Measurements from ENCODE around the gene IMPDH1.

DNA sequence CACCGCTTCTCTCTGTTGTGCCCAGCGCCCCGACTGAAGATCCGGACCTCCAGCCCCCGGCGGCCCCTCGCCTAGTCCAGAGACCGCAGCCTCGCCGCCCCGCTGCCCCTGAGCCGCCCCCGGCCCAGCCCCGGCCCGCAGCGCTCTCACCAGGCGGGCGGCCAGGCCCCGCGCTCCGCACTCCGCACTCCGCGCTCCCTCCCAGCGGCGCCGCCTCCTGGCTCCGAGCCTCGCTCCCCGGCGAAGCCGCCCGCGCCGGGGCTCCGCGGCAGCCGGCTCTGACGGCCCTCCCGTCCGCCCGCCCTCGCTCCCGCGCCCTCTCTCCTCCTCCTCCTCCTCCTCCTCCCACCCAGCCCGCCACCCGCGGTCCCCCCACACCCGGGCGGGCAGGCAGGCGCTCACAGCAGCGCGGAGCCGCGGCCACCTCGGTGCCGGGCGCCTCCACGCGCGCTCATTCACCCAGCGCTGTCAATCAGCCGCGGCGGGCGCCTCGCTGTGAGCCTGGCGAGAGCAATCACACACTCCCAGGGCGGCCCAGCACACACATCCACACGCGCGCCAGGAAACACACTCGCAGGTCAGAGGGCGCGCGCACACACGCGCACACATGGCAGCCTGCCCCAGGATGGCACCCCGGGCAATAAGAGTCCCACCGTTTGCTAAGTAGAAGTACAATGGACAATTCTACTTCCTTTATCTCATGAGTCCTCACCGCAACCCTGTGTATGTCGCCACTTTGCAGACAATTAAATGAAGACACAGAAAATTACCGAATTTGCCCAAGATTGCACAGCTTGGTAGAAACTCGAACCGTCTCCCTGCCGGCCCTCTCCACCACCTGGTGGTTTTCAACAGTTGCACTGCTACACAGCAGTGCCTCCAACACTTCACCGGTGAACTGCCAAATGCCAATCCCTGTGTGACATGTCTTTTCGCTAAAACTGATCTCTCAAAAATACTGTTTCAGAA, 48.1 kb downstream of the IMPDH1 start, which contains the start of gene PRRT4:
- no peak; the same call in 1 of the 2 replicates for TF ChIP-seq POLR2AphosphoS5 (IDR thresholded peaks at IDR 0.05; ENCODE audit: borderline replicate concordance, low read depth, low read length)
- no peak for TF ChIP-seq EZH2 (IDR thresholded peaks at IDR 0.05)
